SK-N-SH (cell line): ENCODE data around the gene GOLGA5. TPM values are rescaled to one million over a fixed set of nuclear protein-coding genes. Genes with fewer than 3 reads are reported as not detected.

ENCODE experiments used
- CTCF ChIA-PET: fragments of 300-600, 350-600 bp; formaldehyde crosslinking; extraction: SDS; loops from one replicate; lab custom pipeline; 2021; lab: Yijun Ruan, JAX
- POLR2A ChIA-PET: fragments of 350-600 bp; sonication (Branson Sonifier 250); formaldehyde crosslinking; extraction: SDS; loops from one replicate; lab custom pipeline; 2020; ENCODE audit warnings: antibody characterized with exemption, inconsistent platforms; lab: Yijun Ruan, JAX
- DNase-seq: peaks from one replicate; pipeline ENCODE4 v3.0.0; 2012
- H2AFZ ChIP-seq: fragments of 200-600 bp; sonication (generic); 2 replicates; pipeline ENCODE4 v1.8.1; 2016; ENCODE audit warnings: antibody characterized with exemption, mild to moderate bottlenecking, low read depth
- H3F3A ChIP-seq: fragments of 200-600 bp; sonication (generic); replicated peaks from 2 replicates; pipeline ENCODE3; 2016; ENCODE audit warnings: antibody characterized with exemption, mild to moderate bottlenecking; ENCODE audit not compliant: insufficient read depth
- H3K27ac ChIP-seq, 2 experiments: fragments of 200-500 bp in 1 of 2; fragments of 200-600 bp in 1 of 2; sonication (Bioruptor generic) in 1 of 2; sonication (generic), shearing (Covaris generic) in 1 of 2; 2 replicates each; pipeline versions ENCODE4 v1.5.1 to v1.6.1; 2014 to 2016; ENCODE audit warnings: low read depth in 2 of 2, inconsistent platforms in 1 of 2, low read length in 1 of 2, mild to moderate bottlenecking in 1 of 2, mixed read lengths in 1 of 2
- H3K27me3 ChIP-seq: fragments of 200-600 bp; sonication (generic), shearing (Covaris generic); 2 replicates; pipeline ENCODE4 v1.6.1; 2016; ENCODE audit warnings: mixed run types; ENCODE audit not compliant: insufficient read depth
- H3K36me3 ChIP-seq, 2 experiments: fragments of 200-500 bp in 1 of 2; fragments of 200-600 bp in 1 of 2; sonication (Bioruptor generic) in 1 of 2; sonication (generic) in 1 of 2; replicated peaks in 1 of 2; 2 replicates each; pipeline versions ENCODE3 to v1.5.1; 2014 to 2016; ENCODE audit warnings: low read length in 1 of 2, mild to moderate bottlenecking in 1 of 2; ENCODE audit not compliant: insufficient read depth in 2 of 2, control insufficient read depth in 1 of 2
- H3K4me1 ChIP-seq, 2 experiments: fragments of 200-500 bp in 1 of 2; fragments of 200-600 bp in 1 of 2; sonication (Bioruptor generic) in 1 of 2; sonication (generic), shearing (Covaris generic) in 1 of 2; 2 replicates each; pipeline versions ENCODE4 v1.5.1 to v1.6.1; 2014 to 2016; ENCODE audit warnings: low read depth in 1 of 2, low read length in 1 of 2, mixed run types in 1 of 2; ENCODE audit not compliant: insufficient read depth in 2 of 2, control insufficient read depth in 1 of 2
- H3K4me2 ChIP-seq: fragments of 200-600 bp; sonication (generic), shearing (Covaris generic); 2 replicates; pipeline ENCODE4 v1.6.1; 2017; ENCODE audit warnings: mixed run types
- H3K4me3 ChIP-seq, 2 experiments: fragments of 200-500 bp in 1 of 2; fragments of 200-600 bp in 1 of 2; sonication (Bioruptor generic) in 1 of 2; sonication (generic), shearing (Covaris generic) in 1 of 2; 2 replicates each; pipeline versions ENCODE4 v1.5.1 to v1.8.1; 2014 to 2016; ENCODE audit warnings: low read depth in 2 of 2, inconsistent platforms in 1 of 2, low read length in 1 of 2, mild to moderate bottlenecking in 1 of 2, mixed read lengths in 1 of 2, moderate library complexity in 1 of 2
- H3K79me2 ChIP-seq: fragments of 200-600 bp; sonication (generic); 2 replicates; pipeline ENCODE4 v1.8.1; 2017; ENCODE audit warnings: mild to moderate bottlenecking; ENCODE audit not compliant: insufficient read depth
- H3K9ac ChIP-seq: fragments of 200-600 bp; sonication (generic); 2 replicates; pipeline ENCODE4 v1.6.1; 2017; ENCODE audit warnings: mixed run types
- H3K9me2 ChIP-seq: fragments of 200-600 bp; sonication (generic); 2 replicates; pipeline ENCODE4 v1.6.1; 2017; ENCODE audit warnings: mixed run types
- H3K9me3 ChIP-seq: fragments of 200-600 bp; sonication (generic); 2 replicates; pipeline ENCODE4 v1.6.1; 2017; ENCODE audit warnings: mixed run types, mild to moderate bottlenecking, moderate library complexity
- H4K20me1 ChIP-seq: fragments of 200-600 bp; sonication (generic); 2 replicates; pipeline ENCODE4 v1.6.1; 2017; ENCODE audit warnings: mild to moderate bottlenecking, mixed run types; ENCODE audit not compliant: insufficient read depth
- EP300 ChIP-seq, 2 experiments: IDR thresholded peaks; 2 replicates each; pipeline versions ENCODE4 v1.4.0 to v1.6.1; 2012; ENCODE audit warnings: borderline replicate concordance in 1 of 2, low read depth in 1 of 2, low read length in 1 of 2
- FOSL2 ChIP-seq: IDR thresholded peaks from 2 replicates; pipeline ENCODE4 v1.4.0; 2012; ENCODE audit warnings: low read depth, mild to moderate bottlenecking, moderate library complexity, borderline replicate concordance
- FOXM1 ChIP-seq: IDR thresholded peaks from 2 replicates; pipeline ENCODE4 v1.4.0; 2012; ENCODE audit warnings: low read depth, mild to moderate bottlenecking
- JUND ChIP-seq: IDR thresholded peaks from 2 replicates; pipeline ENCODE4 v1.4.0; 2012
- NRF1 ChIP-seq: IDR thresholded peaks from 2 replicates; pipeline ENCODE4 v1.6.1; 2012; ENCODE audit warnings: low read depth, mild to moderate bottlenecking, low read length
- RAD21 ChIP-seq: IDR thresholded peaks from 2 replicates; pipeline ENCODE4 v1.6.1; 2012; ENCODE audit warnings: mild to moderate bottlenecking, low read length
- RCOR1 ChIP-seq: fragments of 150-350 bp; IDR thresholded peaks from 2 replicates; pipeline ENCODE4 v1.6.1; 2017; ENCODE audit warnings: antibody characterized with exemption, low read length
- RFX5 ChIP-seq: IDR thresholded peaks from 2 replicates; pipeline ENCODE4 v1.6.1; 2012; ENCODE audit warnings: mild to moderate bottlenecking, improper control_type of control experiment, low read length
- RXRA ChIP-seq: IDR thresholded peaks from 2 replicates; pipeline ENCODE4 v1.4.0; 2012; ENCODE audit warnings: low read depth, mild to moderate bottlenecking, borderline replicate concordance
- SMC3 ChIP-seq: IDR thresholded peaks from 2 replicates; pipeline ENCODE4 v1.6.1; 2012; ENCODE audit warnings: low read depth, low read length, improper control_type of control experiment
- YY1 ChIP-seq: IDR thresholded peaks from 2 replicates; pipeline ENCODE4 v1.4.0; 2012; ENCODE audit warnings: low read depth, mild to moderate bottlenecking
- WGBS: methylation state at CpG from one replicate; pipeline ENCODE4 v1.1.6; 2017; ENCODE audit warnings: low lambda C conversion rate; 5-methylcytosine and 5-hydroxymethylcytosine counted together
- polyA plus RNA-seq, 3 experiments: library from polyadenylated mRNA; depleted of rRNA; stranded (reverse); fragments of >200 nt; gene quantifications; 2 replicates each; pipeline ENCODE4 v1.2.3, GENCODE V29; 2012
- TF ChIP-seq, protein P1 (sequence below): IDR thresholded peaks from 2 replicates; pipeline ENCODE4 v1.4.0; 2012; ENCODE audit warnings: low read depth, borderline replicate concordance

The GOLGA5 gene
- polyA plus RNA-seq, 1 of the 3 experiments (the other 2 are of a cell fraction): 25.6 TPM

DNA sequence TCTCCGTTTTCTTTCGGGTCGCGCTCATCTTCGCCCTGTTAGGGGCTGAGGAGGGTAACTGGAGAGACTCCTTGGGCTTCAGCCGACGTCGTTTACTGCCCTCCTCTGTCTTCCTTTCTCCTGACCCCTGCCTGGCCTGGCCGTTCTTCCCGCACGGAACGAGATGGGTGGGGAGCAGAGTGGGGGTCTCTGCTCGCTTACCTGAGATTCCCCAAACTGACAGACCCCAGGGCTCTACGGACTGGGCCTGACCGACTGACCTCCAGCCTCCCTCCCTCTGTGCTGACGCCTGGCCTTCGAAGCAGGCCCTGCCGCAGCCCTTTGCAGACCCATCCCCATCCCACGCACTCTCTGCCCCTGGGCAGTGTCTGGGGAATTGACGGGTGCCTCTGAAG is 439 bp downstream of the GOLGA5 start:
- DNase-seq: peak; percentile 54
- Histone ChIP-seq H4K20me1 (no peaks in the 10 kb centered on the region; the same call in 1 of the 2 replicates), H2AFZ (peak overlapping the region; percentile 53), H3K4me2 (peak overlapping the region; percentile 76), H3K4me3 (peak overlapping the region; percentile 83 to 99), H3K9me2 (no peaks in the 10 kb centered on the region), H3K9me3 (peaks cover 11% of the 10 kb centered on the region; the same call in 1 of the 2 replicates), H3F3A (peaks cover 5% of the 10 kb centered on the region), H3K27ac (peak overlapping the region; percentile 82 to 87), H3K4me1 (peaks cover 0 to 8% of the 10 kb centered on the region in 2 experiments; a peak in 2 of 4 replicates), H3K27me3 (no peaks in the 10 kb centered on the region), H3K79me2 (peaks cover 50% of the 10 kb centered on the region), H3K9ac (peak overlapping the region; percentile 91), H3K36me3 (peaks cover 14% of the 10 kb centered on the region in 2 experiments)
- no peak for TF ChIP-seq RXRA
- no peak for TF ChIP-seq FOSL2
- TF ChIP-seq YY1: no peak
- no peak for TF ChIP-seq SMC3
- no peak for TF ChIP-seq RAD21
- no peak for TF ChIP-seq RFX5
- TF ChIP-seq EP300 (IDR thresholded peaks at IDR 0.05; ENCODE audit: borderline replicate concordance in 1 of 2, low read depth in 1 of 2, low read length in 1 of 2): no peak
- no peak for TF ChIP-seq NRF1
- TF ChIP-seq, protein P1, sequence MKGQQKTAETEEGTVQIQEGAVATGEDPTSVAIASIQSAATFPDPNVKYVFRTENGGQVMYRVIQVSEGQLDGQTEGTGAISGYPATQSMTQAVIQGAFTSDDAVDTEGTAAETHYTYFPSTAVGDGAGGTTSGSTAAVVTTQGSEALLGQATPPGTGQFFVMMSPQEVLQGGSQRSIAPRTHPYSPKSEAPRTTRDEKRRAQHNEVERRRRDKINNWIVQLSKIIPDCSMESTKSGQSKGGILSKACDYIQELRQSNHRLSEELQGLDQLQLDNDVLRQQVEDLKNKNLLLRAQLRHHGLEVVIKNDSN: no peak
- TF ChIP-seq FOXM1: no peak
- ChIA-PET POLR2A (interaction anchor here (1.0 to 1.7 kb wide), 3 partner anchors 46 to 129 kb away, joined by 3 to 7 read pairs (median 4); partner anchors contain the start of genes CHGA and LGMN), CTCF (interaction anchor here (0.5 to 13.4 kb wide), 3 partner anchors 11 to 106 kb away, joined by 3 to 186 read pairs (median 12); no protein-coding TSS in a partner anchor)
- 1% methylated on average over 15 of the region's 20 CpGs for WGBS

DNA sequence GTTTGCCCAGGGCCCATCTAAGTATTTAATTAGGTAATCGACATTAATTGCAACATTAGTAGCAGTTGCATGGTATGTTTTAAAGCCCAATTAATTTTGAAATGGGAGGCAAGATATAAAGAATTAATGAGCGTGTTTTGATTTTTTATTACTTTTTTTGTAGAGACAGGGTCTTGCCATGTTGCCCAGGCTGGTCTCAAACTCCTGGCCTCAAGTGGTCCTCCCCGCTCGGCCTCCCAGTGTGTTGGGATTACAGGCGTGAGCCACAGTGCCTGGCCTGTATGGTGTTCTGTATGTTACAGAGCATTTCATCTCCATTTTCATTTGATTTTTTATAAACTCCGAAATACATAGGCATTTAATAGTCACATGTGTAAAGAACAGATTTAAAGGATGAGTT is 856 bp downstream of the GOLGA5 start:
- no peak overlapping the region for H2AFZ ChIP-seq
- no peaks in the 10 kb centered on the region for H3K27me3 ChIP-seq
- peaks cover 7% of the 10 kb centered on the region; the same call in 1 of the 2 replicates for H3K9me3 ChIP-seq
- H3K36me3 ChIP-seq: peaks cover 14 to 15% of the 10 kb centered on the region in 2 experiments
- no peak for DNase-seq
- peaks cover 0 to 8% of the 10 kb centered on the region in 2 experiments; a peak in 2 of 4 replicates for H3K4me1 ChIP-seq
- peak overlapping the region; percentile 83 to 99 for H3K4me3 ChIP-seq
- ChIA-PET POLR2A (no interaction called here), CTCF (interaction anchor here (0.6 to 1.4 kb wide), 2 partner anchors 11 to 22 kb away, joined by 3 to 4 read pairs; no protein-coding TSS in a partner anchor)
- H3F3A ChIP-seq: peaks cover 1% of the 10 kb centered on the region
- peaks cover 54% of the 10 kb centered on the region for H3K79me2 ChIP-seq
- H3K27ac ChIP-seq: peak overlapping the region; percentile 82 to 87; a peak in 3 of 4 replicates
- peak overlapping the region; percentile 76 for H3K4me2 ChIP-seq
- no peaks in the 10 kb centered on the region for H3K9me2 ChIP-seq
- 42% methylated on average over 6 of the region's 6 CpGs for WGBS
- H3K9ac ChIP-seq: peak overlapping the region; percentile 91
- peaks cover 3% of the 10 kb centered on the region; the same call in 1 of the 2 replicates for H4K20me1 ChIP-seq
- no peak for TF ChIP-seq EP300 (IDR thresholded peaks at IDR 0.05; ENCODE audit: borderline replicate concordance in 1 of 2, low read depth in 1 of 2, low read length in 1 of 2)
- no peak for TF ChIP-seq FOSL2
- TF ChIP-seq RCOR1: no peak
- TF ChIP-seq JUND: no peak
- TF ChIP-seq YY1: no peak
